Nucleus accumbens (tissue), 56 donors: Measurements from ENCODE around the gene TRIM72.
"Not testable (repeated sequence)": the region's sequence is repeated elsewhere in the genome, so short reads cannot be mapped to it uniquely, and the experiment has no call there.

Experiments used
- DNase-seq, 56 donors: peaks; one replicate each; lab custom pipeline; 2025; lab: John Stamatoyannopoulos, UW

TRIM72 gene

DNA sequence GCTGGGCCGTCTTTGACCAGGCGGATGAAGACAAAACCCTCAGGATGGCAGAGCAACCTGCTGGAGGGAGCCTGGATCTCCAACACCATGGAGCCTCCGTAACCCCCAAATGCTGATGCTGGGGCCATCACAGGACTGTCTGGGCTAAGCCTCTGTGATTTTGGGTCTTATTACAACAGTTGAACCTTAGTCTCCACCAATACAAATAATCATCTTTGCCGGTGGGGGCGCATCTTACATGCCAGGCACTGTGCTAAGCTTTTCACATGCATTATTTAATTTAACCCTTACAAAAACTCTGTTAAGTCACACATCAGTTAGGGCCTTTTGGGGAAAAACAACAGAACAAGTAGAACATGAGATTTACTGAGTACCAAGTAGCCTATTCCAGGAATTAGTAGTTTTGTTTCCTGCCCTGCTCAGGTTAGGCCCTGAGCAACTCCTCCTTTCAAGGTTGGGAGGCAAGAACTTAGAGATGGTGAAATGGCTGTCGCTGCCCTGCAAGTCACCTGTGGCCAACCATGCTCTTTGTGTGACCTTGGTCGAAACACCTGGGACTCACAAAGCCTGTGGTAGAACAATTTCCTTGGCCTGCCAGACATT lies 37.0 kb downstream of the TRIM72 start:
- no peak for DNase-seq

DNA sequence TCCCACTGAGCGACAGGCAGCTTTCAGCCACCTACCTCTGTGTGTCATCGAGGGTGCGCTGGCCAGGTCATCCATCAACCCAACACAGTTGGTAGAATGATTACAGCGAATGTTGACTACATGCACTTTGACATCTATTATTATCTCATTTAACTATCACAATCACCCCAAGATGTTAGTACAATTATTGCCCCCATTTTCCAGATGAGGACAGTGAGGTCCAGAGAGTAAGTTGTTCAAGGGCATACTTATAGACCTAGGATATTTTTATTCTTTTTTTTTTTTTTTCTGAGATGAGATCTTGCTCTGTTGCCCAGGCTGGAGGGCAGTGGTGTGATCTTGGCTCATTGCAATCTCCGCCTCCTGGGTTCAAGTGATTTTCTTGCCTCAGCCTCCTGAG lies 37.5 kb downstream of the TRIM72 start:
- no peak for DNase-seq

- DNase-seq, result peak in 5 of 56 donors; percentile 4 to 11 (median 11)
Measured at GRCh38 chr16:31253642-31254045, 39.7 kb downstream of the TRIM72 start.

DNA sequence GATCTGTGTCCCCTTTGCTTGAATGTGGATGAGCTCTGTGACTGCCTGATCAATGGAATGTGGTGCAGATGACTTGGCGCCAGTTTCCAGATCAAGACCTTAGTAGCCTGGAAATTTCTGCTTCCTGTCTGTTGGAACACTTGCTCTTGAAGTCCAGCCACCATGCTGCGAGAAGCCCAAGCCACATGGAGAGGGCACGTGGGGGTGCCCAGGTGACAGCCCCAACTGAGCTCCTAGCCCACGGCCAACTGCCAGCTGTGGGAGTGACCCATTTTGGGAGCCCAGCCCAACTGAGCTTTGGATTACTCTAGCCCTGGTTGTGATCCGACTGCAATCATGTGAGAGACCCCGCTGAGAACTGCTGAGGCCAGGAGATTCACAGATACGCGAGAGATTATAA lies 42.5 kb downstream of the TRIM72 start:
- no peak for DNase-seq

DNA sequence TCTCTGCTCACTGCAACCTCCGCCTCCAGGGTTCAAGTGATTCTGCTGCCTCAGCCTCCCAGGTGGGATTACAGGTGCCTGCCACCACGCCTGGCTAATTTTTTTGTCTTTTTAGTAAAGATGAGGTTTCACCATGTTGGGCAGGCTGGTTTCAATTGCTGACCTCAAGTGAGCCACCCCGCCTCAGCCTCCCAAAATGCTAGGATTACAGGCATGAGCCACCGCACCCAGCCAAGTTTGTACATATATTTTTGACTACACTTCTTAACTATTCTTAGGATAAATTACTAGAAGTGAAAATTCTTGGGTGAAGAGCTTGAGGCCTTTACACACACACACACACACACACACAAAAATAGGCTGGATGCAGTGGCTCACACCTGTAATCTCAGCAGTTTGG lies 44.4 kb downstream of the TRIM72 start:
- no peak for DNase-seq

- no peak for DNase-seq
Measured at GRCh38 chr16:31260136-31260931, 46.4 kb downstream of the TRIM72 start.

GRCh38 chr16:31262084-31262483 lies 48.2 kb downstream of the TRIM72 start:
- no peak for DNase-seq

DNA sequence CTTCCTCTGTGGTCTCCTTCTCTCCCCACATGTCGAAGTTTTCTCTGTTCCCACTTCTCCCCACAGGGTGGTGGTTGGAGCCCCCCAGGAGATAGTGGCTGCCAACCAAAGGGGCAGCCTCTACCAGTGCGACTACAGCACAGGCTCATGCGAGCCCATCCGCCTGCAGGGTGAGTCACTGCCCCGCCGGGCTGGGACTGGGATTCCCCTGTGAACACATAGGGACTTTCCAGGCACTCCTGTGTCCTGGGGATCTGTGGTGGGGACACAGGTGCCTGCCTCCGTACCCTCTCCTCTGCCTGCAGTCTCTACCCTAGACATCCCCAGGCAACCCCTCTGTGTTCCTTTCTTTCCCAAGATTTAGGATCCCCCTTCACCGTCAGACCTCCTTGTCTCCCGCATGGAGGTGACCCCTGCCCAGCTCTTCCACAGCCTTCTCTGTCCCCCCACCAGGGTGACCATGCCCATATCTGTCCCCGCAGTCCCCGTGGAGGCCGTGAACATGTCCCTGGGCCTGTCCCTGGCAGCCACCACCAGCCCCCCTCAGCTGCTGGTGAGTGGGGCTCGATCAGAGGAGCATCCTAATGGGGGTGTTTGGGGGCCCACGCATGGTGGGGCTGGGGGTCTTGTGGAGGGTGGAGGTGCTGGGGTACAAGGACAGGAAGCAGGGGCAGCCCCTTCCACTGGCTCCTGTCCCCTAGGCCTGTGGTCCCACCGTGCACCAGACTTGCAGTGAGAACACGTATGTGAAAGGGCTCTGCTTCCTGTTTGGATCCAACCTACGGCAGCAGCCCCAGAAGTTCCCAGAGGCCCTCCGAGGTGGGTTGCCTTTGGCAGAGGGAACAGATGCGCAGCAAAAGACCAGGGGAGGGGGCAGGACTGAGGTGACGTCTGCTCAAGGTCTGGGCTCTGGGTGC lies 51.7 kb downstream of the TRIM72 start:
- no peak for DNase-seq

DNA sequence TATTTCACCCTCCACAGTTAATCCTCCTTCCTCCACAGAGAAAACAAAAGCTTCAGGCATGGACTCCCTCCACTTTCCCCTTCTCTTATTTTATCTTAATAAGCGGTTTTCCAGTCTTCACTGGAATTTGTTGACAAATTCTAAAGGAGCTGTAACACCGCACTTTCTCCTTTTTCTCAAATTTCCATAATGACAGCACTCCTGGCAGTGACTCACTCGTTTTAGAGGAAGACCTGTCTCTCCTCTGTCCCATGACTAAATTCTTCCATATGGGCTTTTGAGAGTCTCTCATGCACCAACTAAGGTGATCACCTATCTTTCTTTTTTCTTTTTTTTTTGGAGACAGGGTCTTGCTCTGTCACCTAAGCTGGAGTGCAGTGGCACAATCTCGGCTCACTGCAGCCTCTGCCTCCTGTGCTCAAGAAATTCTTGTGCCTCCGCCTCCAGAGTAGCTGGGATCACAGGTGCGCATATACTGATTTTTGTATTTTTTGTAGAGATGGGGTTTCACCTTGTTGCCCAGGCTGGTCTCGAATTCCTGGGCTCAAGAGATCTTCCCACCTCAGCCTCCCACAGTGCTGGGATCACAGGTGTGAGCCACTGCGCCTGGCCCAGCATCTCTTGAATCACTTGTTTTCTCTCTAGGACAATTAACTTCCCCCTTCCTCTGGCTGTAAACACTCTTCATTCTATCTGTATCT lies 53.6 kb downstream of the TRIM72 start:
- no peak for DNase-seq

GRCh38 chr16:31268033-31268365 lies 54.1 kb downstream of the TRIM72 start:
- no peak for DNase-seq

GRCh38 chr16:31268891-31269290 lies 55.0 kb downstream of the TRIM72 start:
- DNase-seq, result no peak

GRCh38 chr16:31269541-31269940 lies 55.6 kb downstream of the TRIM72 start:
- DNase-seq, result no peak

- not testable (repeated sequence) for DNase-seq
Measured at GRCh38 chr16:31269973-31270372, 56.1 kb downstream of the TRIM72 start.

- DNase-seq, result no peak
Measured at GRCh38 chr16:31270795-31271194, 56.9 kb downstream of the TRIM72 start.

GRCh38 chr16:31271621-31272190 lies 57.8 kb downstream of the TRIM72 start:
- no peak for DNase-seq

- DNase-seq, result no peak
Measured at GRCh38 chr16:31273187-31273586, 59.3 kb downstream of the TRIM72 start.

- no peak for DNase-seq
Measured at GRCh38 chr16:31273676-31274075, 59.8 kb downstream of the TRIM72 start.

- DNase-seq, result no peak
Measured at GRCh38 chr16:31274831-31275816, 61.2 kb downstream of the TRIM72 start.

DNA sequence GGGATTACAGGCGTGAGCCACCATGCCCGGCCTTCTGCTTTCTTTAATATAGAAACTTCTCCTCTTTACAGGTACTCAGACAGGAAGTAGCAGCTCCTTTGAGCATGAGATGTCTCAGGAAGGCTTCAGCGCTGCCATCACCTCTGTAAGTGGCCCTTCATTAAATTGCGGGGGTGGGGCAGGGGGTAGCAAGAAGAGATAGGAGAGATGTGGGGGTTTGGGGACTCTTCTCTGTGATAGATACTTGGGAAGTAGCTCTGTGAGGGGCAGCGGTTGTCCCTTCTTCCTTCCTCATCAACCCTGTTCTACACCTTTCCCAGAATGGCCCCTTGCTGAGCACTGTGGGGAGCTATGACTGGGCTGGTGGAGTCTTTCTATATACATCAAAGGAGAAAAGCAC lies 62.7 kb downstream of the TRIM72 start:
- DNase-seq, result no peak
